GM18517 (cell line): ENCODE results near the gene MUS81.

Experiments
- ATAC-seq: cut with Tn5 transposase; IDR thresholded peaks from one replicate; pipeline ENCODE4 v1.9.1; 2021; ENCODE audit warnings: mild to moderate bottlenecking, moderate library complexity; ENCODE audit not compliant: unreplicated experiment

Gene MUS81

GRCh38 chr11:65859812-65860277, 388 bp upstream of the MUS81 start:
- peak; percentile 0 for ATAC-seq

- no peak for ATAC-seq
Measured at GRCh38 chr11:65861165-65861505, 902 bp downstream of the MUS81 start.

GRCh38 chr11:65861533-65862183, 1.4 kb downstream of the MUS81 start:
- no peak for ATAC-seq

- no peak for ATAC-seq
Measured at GRCh38 chr11:65862191-65862735, 2.0 kb downstream of the MUS81 start.

- ATAC-seq: no peak
Measured at GRCh38 chr11:65862941-65863888, 3.0 kb downstream of the MUS81 start.

GRCh38 chr11:65863889-65864705, 3.9 kb downstream of the MUS81 start:
- no peak for ATAC-seq

GRCh38 chr11:65864706-65865471, 4.7 kb downstream of the MUS81 start:
- no peak for ATAC-seq

GRCh38 chr11:65865550-65866172, 5.4 kb downstream of the MUS81 start:
- no peak for ATAC-seq

- ATAC-seq: no peak
Measured at GRCh38 chr11:65866509-65867283, 6.5 kb downstream of the MUS81 start.

- ATAC-seq: no peak
Measured at GRCh38 chr11:65867284-65868071, 7.2 kb downstream of the MUS81 start.

- no peak for ATAC-seq
Measured at GRCh38 chr11:65868076-65868667, 7.9 kb downstream of the MUS81 start.

- no peak for ATAC-seq
Measured at GRCh38 chr11:65868907-65869306, 8.7 kb downstream of the MUS81 start.

- ATAC-seq: no peak
Measured at GRCh38 chr11:65869643-65870306, 9.5 kb downstream of the MUS81 start.

- no peak for ATAC-seq
Measured at GRCh38 chr11:65870307-65870658, 10.1 kb downstream of the MUS81 start.

- no peak for ATAC-seq
Measured at GRCh38 chr11:65870706-65871681, 10.8 kb downstream of the MUS81 start.
